H1 (cell line): ENCODE data around the gene TGM5. TPM values are rescaled to one million over a fixed set of nuclear protein-coding genes. Genes with fewer than 3 reads are reported as not detected.

Experiments
- CTCF ChIA-PET: fragments of 300-600 bp; sonication (Branson Sonifier 250); formaldehyde crosslinking; loops from one replicate; lab custom pipeline; 2021; ENCODE audit not compliant: partially characterized antibody; lab: Charles Lee
- POLR2A ChIA-PET: fragments of 300-600 bp; sonication (Branson Sonifier 250); formaldehyde crosslinking; loops from one replicate; lab custom pipeline; 2021; ENCODE audit warnings: inconsistent platforms; ENCODE audit not compliant: partially characterized antibody; lab: Charles Lee
- DNase-seq, 2 experiments: peaks; one replicate each; pipeline versions ENCODE4 v3.0.0 to v3.0.0-alpha.2; 2010 to 2022; ENCODE audit warnings: low spot score in 2 of 2, low read depth in 1 of 2, mixed read lengths in 1 of 2
- FAIRE-seq: peaks from 2 replicates; lab custom pipeline; 2011; peaks lifted over from hg19 to GRCh38; lab: Jason Lieb, UNC
- H2AFZ ChIP-seq: 2 replicates; pipeline ENCODE4 v1.8.1; 2012; ENCODE audit warnings: low read length, inconsistent platforms
- H2AK5ac ChIP-seq: 2 replicates; pipeline ENCODE4 v1.6.1; 2013; ENCODE audit warnings: low read depth, low read length
- H2BK120ac ChIP-seq: replicated peaks from 2 replicates; pipeline ENCODE3; 2013; ENCODE audit warnings: low read depth, low read length, inconsistent platforms
- H2BK12ac ChIP-seq: 2 replicates; pipeline ENCODE4 v1.6.1; 2013; ENCODE audit warnings: low read depth, low read length
- H2BK15ac ChIP-seq: 2 replicates; pipeline ENCODE4 v1.6.1; 2013; ENCODE audit warnings: low read length
- H2BK20ac ChIP-seq: 2 replicates; pipeline ENCODE4 v1.6.1; 2013; ENCODE audit warnings: low read length
- H2BK5ac ChIP-seq: 2 replicates; pipeline ENCODE4 v1.6.1; 2013; ENCODE audit warnings: low read depth, low read length
- H3K14ac ChIP-seq: 2 replicates; pipeline ENCODE4 v1.6.1; 2013; ENCODE audit warnings: inconsistent platforms; ENCODE audit not compliant: insufficient read length
- H3K18ac ChIP-seq: 2 replicates; pipeline ENCODE4 v1.6.1; 2013; ENCODE audit warnings: low read length; ENCODE audit errors: extremely low read depth
- H3K23ac ChIP-seq: 2 replicates; pipeline ENCODE4 v1.6.1; 2013; ENCODE audit warnings: inconsistent platforms; ENCODE audit not compliant: insufficient read length
- H3K23me2 ChIP-seq: 2 replicates; pipeline ENCODE4 v1.6.1; 2013; ENCODE audit warnings: low read depth, low read length
- H3K27ac ChIP-seq: 2 replicates; pipeline ENCODE4 v1.6.1; 2011; ENCODE audit warnings: low read depth, low read length, inconsistent platforms
- H3K27me3 ChIP-seq, 4 experiments: replicated peaks in 1 of 4; 1 replicate in 1 of 4; 2 replicates in 3 of 4; pipeline versions ENCODE4 v1.6.1 to v1.8.1; 2011 to 2013; ENCODE audit warnings: low read length in 3 of 4, mild to moderate bottlenecking in 3 of 4, inconsistent platforms in 2 of 4, mixed read lengths in 2 of 4, moderate library complexity in 1 of 4; ENCODE audit not compliant: control insufficient read depth in 3 of 4, insufficient read depth in 3 of 4; ENCODE audit errors: extremely low read depth in 1 of 4
- H3K36me3 ChIP-seq, 4 experiments: 2 replicates each; pipeline versions ENCODE4 v1.6.1 to v1.8.1; 2011 to 2013; ENCODE audit warnings: mild to moderate bottlenecking in 4 of 4, low read length in 3 of 4, moderate library complexity in 2 of 4, control low read depth in 1 of 4, inconsistent platforms in 1 of 4; ENCODE audit not compliant: insufficient read depth in 4 of 4, control insufficient read depth in 2 of 4
- H3K4ac ChIP-seq: replicated peaks from 2 replicates; pipeline ENCODE3; 2013; ENCODE audit warnings: low read length, low read depth, mixed read lengths, inconsistent platforms; ENCODE audit not compliant: insufficient read length
- H3K4me1 ChIP-seq, 4 experiments: replicated peaks in 1 of 4; 1 replicate in 1 of 4; 2 replicates in 3 of 4; pipeline versions ENCODE4 v1.6.1 to v1.8.1; 2011 to 2013; ENCODE audit warnings: low read length in 3 of 4, inconsistent platforms in 2 of 4, mixed read lengths in 1 of 4; ENCODE audit not compliant: insufficient read depth in 4 of 4, control insufficient read depth in 3 of 4
- H3K4me2 ChIP-seq, 2 experiments: 2 replicates each; pipeline versions ENCODE4 v1.6.1 to v1.8.1; 2011 to 2013; ENCODE audit warnings: low read depth in 2 of 2, low read length in 2 of 2, control low read depth in 1 of 2, inconsistent platforms in 1 of 2, mild to moderate bottlenecking in 1 of 2; ENCODE audit not compliant: insufficient read depth in 1 of 2
- H3K4me3 ChIP-seq, 4 experiments: fragments of 200-600, 300-600 bp in 1 of 4; sonication (generic), shearing (Covaris generic), sonication (Bioruptor Twin) in 1 of 4; 2 replicates each; pipeline versions ENCODE4 v1.5.1 to v1.8.1; 2011 to 2016; ENCODE audit warnings: low read length in 4 of 4, low read depth in 3 of 4, control low read depth in 2 of 4, inconsistent platforms in 2 of 4, mild to moderate bottlenecking in 2 of 4, mixed read lengths in 1 of 4, moderate library complexity in 1 of 4; ENCODE audit not compliant: insufficient read depth in 2 of 4; ENCODE audit errors: extremely low read depth in 1 of 4
- H3K56ac ChIP-seq: replicated peaks from 2 replicates; pipeline ENCODE3; 2013; ENCODE audit warnings: low read depth, mild to moderate bottlenecking, mixed read lengths, low read length, inconsistent platforms; ENCODE audit not compliant: insufficient read length
- H3K79me1 ChIP-seq: 2 replicates; pipeline ENCODE4 v1.6.1; 2013; ENCODE audit warnings: low read depth, low read length, control low read depth
- H3K79me2 ChIP-seq, 2 experiments: 2 replicates each; pipeline versions ENCODE4 v1.6.1 to v1.8.1; 2012 to 2013; ENCODE audit warnings: low read length in 2 of 2, mild to moderate bottlenecking in 2 of 2, inconsistent platforms in 1 of 2; ENCODE audit not compliant: insufficient read depth in 2 of 2, control insufficient read depth in 1 of 2
- H3K9ac ChIP-seq, 4 experiments: replicated peaks in 1 of 4; 1 replicate in 1 of 4; 2 replicates in 3 of 4; pipeline versions ENCODE4 v1.6.1 to v1.8.1; 2011 to 2013; ENCODE audit warnings: low read depth in 3 of 4, low read length in 3 of 4, control low read depth in 2 of 4, mild to moderate bottlenecking in 2 of 4, moderate library complexity in 2 of 4, inconsistent platforms in 1 of 4; ENCODE audit errors: extremely low read depth in 1 of 4
- H3K9me3 ChIP-seq, 2 experiments: 2 replicates each; pipeline versions ENCODE4 v1.6.1 to v1.8.1; 2012 to 2013; ENCODE audit warnings: mild to moderate bottlenecking in 2 of 2, moderate library complexity in 2 of 2, control low read depth in 1 of 2, inconsistent platforms in 1 of 2, low read depth in 1 of 2, low read length in 1 of 2, mixed read lengths in 1 of 2; ENCODE audit not compliant: insufficient read depth in 2 of 2
- H4K20me1 ChIP-seq, 2 experiments: replicated peaks in 1 of 2; 2 replicates each; pipeline versions ENCODE3 to v1.8.1; 2011 to 2013; ENCODE audit warnings: inconsistent platforms in 2 of 2, low read length in 2 of 2, mild to moderate bottlenecking in 1 of 2; ENCODE audit not compliant: insufficient read depth in 2 of 2, control insufficient read depth in 1 of 2
- H4K5ac ChIP-seq: 2 replicates; pipeline ENCODE4 v1.6.1; 2013; ENCODE audit warnings: low read length, low read depth, mixed read lengths, inconsistent platforms; ENCODE audit not compliant: insufficient read length
- H4K8ac ChIP-seq: 2 replicates; pipeline ENCODE4 v1.8.0; 2013; ENCODE audit warnings: mild to moderate bottlenecking, moderate library complexity, low read length, inconsistent platforms; ENCODE audit not compliant: insufficient read depth; ENCODE audit errors: extremely low read depth
- H4K91ac ChIP-seq: replicated peaks from 2 replicates; pipeline ENCODE3; 2013; ENCODE audit warnings: low read length, mixed read lengths, inconsistent platforms; ENCODE audit not compliant: insufficient read length
- CBX8 ChIP-seq: fragments of 300-800, 300-1000 bp; sonication (generic); IDR thresholded peaks from 2 replicates; pipeline ENCODE4 v1.7.1; 2016; ENCODE audit warnings: low read depth, low read length, borderline replicate concordance
- MAFK ChIP-seq: IDR thresholded peaks from 2 replicates; pipeline ENCODE4 v1.6.1; 2012; ENCODE audit warnings: low read depth, mild to moderate bottlenecking, improper control_type of control experiment, low read length
- PHF8 ChIP-seq: fragments of 200-600 bp; sonication (generic); conservative IDR thresholded peaks from 2 replicates; pipeline ENCODE4 v1.7.1; 2012; ENCODE audit warnings: low read depth, mild to moderate bottlenecking, inconsistent platforms, low read length, moderate library complexity
- POLR2AphosphoS5 ChIP-seq: IDR thresholded peaks from 2 replicates; pipeline ENCODE4 v1.6.1; 2011; ENCODE audit warnings: low read depth, low read length
- RAD21 ChIP-seq, 2 experiments: IDR thresholded peaks in 1 of 2; conservative IDR thresholded peaks in 1 of 2; 2 replicates each; pipeline ENCODE4 v1.6.1; 2011; ENCODE audit warnings: low read depth in 2 of 2, low read length in 2 of 2, improper control_type of control experiment in 1 of 2, inconsistent platforms in 1 of 2, mild to moderate bottlenecking in 1 of 2, moderate library complexity in 1 of 2
- RFX5 ChIP-seq: IDR thresholded peaks from 2 replicates; pipeline ENCODE4 v1.6.1; 2011; ENCODE audit warnings: low read depth, low read length, improper control_type of control experiment, borderline replicate concordance
- SP2 ChIP-seq: IDR thresholded peaks from 2 replicates; pipeline ENCODE4 v1.6.1; 2012; ENCODE audit warnings: mild to moderate bottlenecking, low read length, inconsistent platforms
- TCF12 ChIP-seq: IDR thresholded peaks from 2 replicates; pipeline ENCODE4 v1.6.1; 2011; ENCODE audit warnings: low read depth, mild to moderate bottlenecking, low read length
- WGBS, 2 experiments: shearing (Covaris generic) in 1 of 2; methylation state at CpG; one replicate each; pipeline versions ENCODE4 v1.1.6 to v1.1.7; 2013 to 2015; ENCODE audit warnings: low lambda C conversion rate in 2 of 2, mixed read lengths in 2 of 2, inconsistent platforms in 1 of 2, low coverage in 1 of 2, missing lambda C conversion rate in 1 of 2; ENCODE audit not compliant: insufficient replicate concordance in 2 of 2, insufficient coverage in 1 of 2, insufficient read length in 1 of 2; ENCODE audit errors: extremely low coverage in 1 of 2, missing lambda C conversion rate in 1 of 2; 5-methylcytosine and 5-hydroxymethylcytosine counted together
- polyA plus RNA-seq, 7 experiments: library from polyadenylated mRNA; depleted of rRNA in 3 of 7; stranded (reverse) in 5 of 7; unstranded in 2 of 7; fragments of >200 nt in 5 of 7; fragments of 200-250 nt in 2 of 7; gene quantifications; 1 replicate in 5 of 7; 2 replicates in 1 of 7; 4 replicates in 1 of 7; pipeline versions ENCODE4 v1.2.1 to v1.2.3, GENCODE V29; 2011 to 2013; ENCODE audit warnings: missing spikeins in 2 of 7, mixed read lengths in 2 of 7
- total RNA-seq: library from RNA; stranded (reverse); fragmentation: NEBNext Ultra II Directional; extraction: Animal tissue kit (Norgen Biotek cat#: 25700); gene quantifications from 2 replicates; pipeline ENCODE4 v1.2.1, GENCODE V29; 2021
- TF ChIP-seq, protein P1 (sequence below), 3 experiments: IDR thresholded peaks; 1 replicate in 2 of 3; 2 replicates in 1 of 3; pipeline versions ENCODE4 v1.5.1 to v1.6.1; 2011; ENCODE audit warnings: low read length in 3 of 3, mild to moderate bottlenecking in 3 of 3, inconsistent platforms in 2 of 3, low read depth in 1 of 3, moderate library complexity in 1 of 3; ENCODE audit not compliant: insufficient read depth in 1 of 3; ENCODE audit errors: control extremely low read depth in 1 of 3

The TGM5 gene
- total and polyA plus RNA-seq, 2 of the 8 experiments (the other 6 are each of a cell fraction or from before 2014, with no cell fraction given): not detected

DNA sequence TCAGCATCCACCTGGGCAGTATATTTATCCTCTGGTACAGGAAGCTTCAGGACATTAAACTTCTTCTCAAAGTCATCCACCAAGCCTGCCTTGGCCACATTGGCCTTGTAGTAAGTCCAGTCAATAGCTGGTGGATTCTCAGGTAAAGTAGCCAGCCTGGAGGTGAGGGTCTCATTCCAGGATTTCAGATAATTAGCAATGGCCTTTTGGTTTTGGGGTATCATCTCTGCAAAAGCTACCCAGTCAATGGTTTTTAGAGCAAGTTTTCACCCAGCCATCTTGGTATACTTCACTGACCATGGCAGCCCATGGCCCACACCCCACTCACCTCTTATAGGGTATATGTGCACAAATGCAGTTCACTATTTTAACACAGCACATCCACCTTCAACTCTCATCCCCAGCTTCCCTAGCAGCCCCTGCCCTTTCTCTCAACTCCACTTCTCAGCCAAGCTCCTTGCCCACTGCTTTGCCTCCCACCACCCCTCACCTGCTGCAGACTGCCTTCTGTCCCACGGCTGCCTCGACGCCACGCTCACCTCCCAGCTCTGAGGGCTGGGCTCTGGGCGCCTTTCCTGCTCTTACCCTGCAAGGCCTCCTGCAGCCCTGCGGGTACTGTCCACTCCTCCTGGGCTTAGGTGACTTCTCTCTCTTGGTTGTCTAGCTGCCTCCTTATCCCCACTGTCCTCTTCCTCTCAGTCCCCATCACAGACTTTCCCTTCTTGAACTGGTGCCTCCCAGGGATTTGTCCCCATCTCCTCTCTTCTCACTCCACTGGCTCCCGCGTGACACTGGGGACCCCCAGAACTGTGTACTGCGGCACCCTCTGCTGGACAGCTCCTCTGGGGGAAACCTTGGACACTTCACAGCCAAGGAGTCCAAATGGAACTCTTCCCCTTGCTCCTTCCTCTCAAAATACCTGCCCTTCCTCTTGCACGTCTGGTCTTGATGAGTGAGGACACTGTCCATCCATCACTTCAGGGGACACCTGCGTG is 1.7 kb upstream of the TGM5 start:
- no peak overlapping the region for H3K14ac ChIP-seq
- peak overlapping the region; percentile 73; the same call in 1 of the 2 replicates for H2AFZ ChIP-seq
- no peak overlapping the region for H4K8ac ChIP-seq
- no peak overlapping the region for H4K5ac ChIP-seq
- H3K56ac ChIP-seq: no peak overlapping the region
- DNase-seq (peak in 1 of 2 experiments; percentile 69), FAIRE-seq (no peak)
- H3K9ac ChIP-seq: no peak overlapping the region
- H2BK20ac ChIP-seq: no peak overlapping the region
- ChIA-PET POLR2A (no interaction called here), CTCF (interaction anchor here (0.5 to 6.3 kb wide), 31 partner anchors 8 to 150 kb away, joined by 3 to 82 read pairs (median 6); no protein-coding TSS in a partner anchor)
- H3K36me3 ChIP-seq: no peaks in the 10 kb centered on the region
- H3K18ac ChIP-seq: no peak overlapping the region
- H3K4me1 ChIP-seq: no peaks in the 10 kb centered on the region
- H2BK12ac ChIP-seq: no peak overlapping the region
- H3K4me3 ChIP-seq: no peak overlapping the region
- H3K23me2 ChIP-seq: no peaks in the 10 kb centered on the region
- no peak overlapping the region for H3K4ac ChIP-seq
- no peaks in the 10 kb centered on the region for H3K27me3 ChIP-seq
- no peak overlapping the region for H3K23ac ChIP-seq
- no peak overlapping the region for H2BK120ac ChIP-seq
- H3K9me3 ChIP-seq: no peaks in the 10 kb centered on the region
- WGBS, 2 experiments: 72% methylated on average over 11 of the region's 11 CpGs; no CpG with 5 or more reads in 1 of the 2 experiments
- H3K79me1 ChIP-seq: no peaks in the 10 kb centered on the region
- H3K79me2 ChIP-seq: no peaks in the 10 kb centered on the region
- H4K20me1 ChIP-seq: no peaks in the 10 kb centered on the region
- no peak overlapping the region for H4K91ac ChIP-seq
- no peak overlapping the region for H3K4me2 ChIP-seq
- H2BK15ac ChIP-seq: no peak overlapping the region
- no peak overlapping the region for H2AK5ac ChIP-seq
- H3K27ac ChIP-seq: no peak overlapping the region
- H2BK5ac ChIP-seq: no peak overlapping the region
- TF ChIP-seq POLR2AphosphoS5: no peak
- TF ChIP-seq PHF8: no peak
- TF ChIP-seq SP2: no peak
- no peak for TF ChIP-seq MAFK
- peak; percentile 78 to 82 for TF ChIP-seq RAD21 (IDR thresholded peaks at IDR 0.05 in 1 of 2, conservative IDR thresholded peaks at IDR 0.05 in 1 of 2; ENCODE audit: low read depth in 2 of 2, low read length in 2 of 2)
- no peak for TF ChIP-seq TCF12
- no peak for TF ChIP-seq CBX8
- no peak for TF ChIP-seq RFX5
- TF ChIP-seq, protein P1, sequence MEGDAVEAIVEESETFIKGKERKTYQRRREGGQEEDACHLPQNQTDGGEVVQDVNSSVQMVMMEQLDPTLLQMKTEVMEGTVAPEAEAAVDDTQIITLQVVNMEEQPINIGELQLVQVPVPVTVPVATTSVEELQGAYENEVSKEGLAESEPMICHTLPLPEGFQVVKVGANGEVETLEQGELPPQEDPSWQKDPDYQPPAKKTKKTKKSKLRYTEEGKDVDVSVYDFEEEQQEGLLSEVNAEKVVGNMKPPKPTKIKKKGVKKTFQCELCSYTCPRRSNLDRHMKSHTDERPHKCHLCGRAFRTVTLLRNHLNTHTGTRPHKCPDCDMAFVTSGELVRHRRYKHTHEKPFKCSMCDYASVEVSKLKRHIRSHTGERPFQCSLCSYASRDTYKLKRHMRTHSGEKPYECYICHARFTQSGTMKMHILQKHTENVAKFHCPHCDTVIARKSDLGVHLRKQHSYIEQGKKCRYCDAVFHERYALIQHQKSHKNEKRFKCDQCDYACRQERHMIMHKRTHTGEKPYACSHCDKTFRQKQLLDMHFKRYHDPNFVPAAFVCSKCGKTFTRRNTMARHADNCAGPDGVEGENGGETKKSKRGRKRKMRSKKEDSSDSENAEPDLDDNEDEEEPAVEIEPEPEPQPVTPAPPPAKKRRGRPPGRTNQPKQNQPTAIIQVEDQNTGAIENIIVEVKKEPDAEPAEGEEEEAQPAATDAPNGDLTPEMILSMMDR (IDR thresholded peaks at IDR 0.05; ENCODE audit: control extremely low read depth in 1 of 3, insufficient read depth in 1 of 3, low read depth in 1 of 3, low read length in 3 of 3): peak; percentile 63 to 72 (median 70)
